GM12878 (cell line): Measurements from ENCODE around the gene ECT2. TPM values are rescaled to one million over a fixed set of nuclear protein-coding genes. Genes with fewer than 3 reads are reported as not detected.

ENCODE experiments used
- ATAC-seq: fragments of 200-7000 bp; cut with Tn5 transposase; 3 replicates; pipeline ENCODE4 v1.9.1; 2020; ENCODE audit warnings: mild to moderate bottlenecking, moderate library complexity
- BruUV-seq: library from RNA; stranded (reverse); fragments of 400-500 nt; replicated peaks from 2 replicates; lab custom pipeline; 2021; lab: Mats Ljungman, UMichigan
- CTCF ChIA-PET: fragments of 300-600 bp; sonication (Branson Sonifier 250); formaldehyde crosslinking; extraction: SDS; loops from one replicate; lab custom pipeline; 2021; ENCODE audit warnings: inconsistent platforms; lab: Yijun Ruan, JAX
- POLR2A ChIA-PET: fragments of 350-600 bp; formaldehyde crosslinking; extraction: SDS; loops from one replicate; lab custom pipeline; 2021; ENCODE audit warnings: inconsistent platforms; lab: Charles Lee
- RAD21 ChIA-PET: fragments of 300-600 bp; sonication (Branson Sonifier 250); formaldehyde crosslinking; loops from one replicate; lab custom pipeline; 2023; ENCODE audit warnings: antibody characterized with exemption; ENCODE audit not compliant: unreplicated experiment; lab: Charles Lee
- SMC1A ChIA-PET: fragments of 300-600 bp; sonication (Branson Sonifier 250); formaldehyde crosslinking; loops from one replicate; lab custom pipeline; 2023; ENCODE audit not compliant: unreplicated experiment, uncharacterized antibody; lab: Charles Lee
- DNase-seq: peaks from one replicate; pipeline ENCODE4 v3.0.0-alpha.2; 2011; ENCODE audit warnings: low read depth, low spot score
- FAIRE-seq: peaks from 3 replicates; lab custom pipeline; 2011; peaks lifted over from hg19 to GRCh38; lab: Jason Lieb, UNC
- H2AFZ ChIP-seq: 2 replicates; pipeline ENCODE4 v1.6.0; 2011; ENCODE audit warnings: low read depth, low read length, control low read depth; ENCODE audit not compliant: control insufficient read depth
- H3K27ac ChIP-seq: 2 replicates; pipeline ENCODE4 v1.5.1; 2011; ENCODE audit warnings: control low read depth; ENCODE audit not compliant: control insufficient read depth, insufficient read depth
- H3K27me3 ChIP-seq, 2 experiments: replicated peaks in 1 of 2; 2 replicates each; pipeline versions ENCODE4 v1.6.0 to v1.6.1; 2011; ENCODE audit warnings: low read length in 1 of 2; ENCODE audit not compliant: control insufficient read depth in 2 of 2, insufficient read depth in 2 of 2
- H3K36me3 ChIP-seq, 2 experiments: 2 replicates each; pipeline ENCODE4 v1.5.1; 2011; ENCODE audit warnings: low read length in 1 of 2; ENCODE audit not compliant: control insufficient read depth in 2 of 2, insufficient read depth in 2 of 2
- H3K4me1 ChIP-seq: 2 replicates; pipeline ENCODE4 v1.6.1; 2011; ENCODE audit warnings: mild to moderate bottlenecking, low read length, moderate library complexity, mixed read lengths; ENCODE audit not compliant: control insufficient read depth, insufficient read depth
- H3K4me2 ChIP-seq: 2 replicates; pipeline ENCODE4 v1.6.0; 2011; ENCODE audit warnings: control low read depth; ENCODE audit not compliant: control insufficient read depth, insufficient read depth
- H3K4me3 ChIP-seq: fragments of 200-600 bp; sonication (generic); 2 replicates; pipeline ENCODE4 v1.5.1; 2016
- H3K79me2 ChIP-seq: 2 replicates; pipeline ENCODE4 v1.6.0; 2011; ENCODE audit warnings: low read length; ENCODE audit not compliant: control insufficient read depth, insufficient read depth
- H3K9ac ChIP-seq: 2 replicates; pipeline ENCODE4 v1.8.0; 2011; ENCODE audit warnings: low read length, control low read depth, mixed read lengths; ENCODE audit not compliant: control insufficient read depth, insufficient read depth
- H3K9me3 ChIP-seq: replicated peaks from 3 replicates; pipeline ENCODE4 v1.5.1; 2011; ENCODE audit warnings: mild to moderate bottlenecking, low read length; ENCODE audit not compliant: control insufficient read depth, insufficient read depth
- H4K20me1 ChIP-seq: 2 replicates; pipeline ENCODE4 v1.6.0; 2011; ENCODE audit not compliant: control insufficient read depth, insufficient read depth
- BMI1 ChIP-seq: fragments of 450-650 bp; IDR thresholded peaks from 2 replicates; pipeline ENCODE4 v1.6.1; 2016; ENCODE audit warnings: mild to moderate bottlenecking, moderate library complexity, borderline replicate concordance
- CBX5 ChIP-seq: sonication (generic); IDR thresholded peaks from 2 replicates; pipeline ENCODE4 v1.6.1; 2016; ENCODE audit warnings: low read depth, moderate library complexity, mild to moderate bottlenecking, inconsistent platforms
- CREB1 ChIP-seq: IDR thresholded peaks from 2 replicates; pipeline ENCODE4 v1.6.1; 2012; ENCODE audit warnings: low read depth, mild to moderate bottlenecking, inconsistent platforms
- EP300 ChIP-seq, 2 experiments: fragments of 150-350 bp in 1 of 2; IDR thresholded peaks; 2 replicates each; pipeline ENCODE4 v1.6.1; 2011 to 2012; ENCODE audit warnings: low read depth in 2 of 2, low read length in 2 of 2, borderline replicate concordance in 1 of 2, improper control_type of control experiment in 1 of 2, inconsistent platforms in 1 of 2; ENCODE audit not compliant: control insufficient read depth in 1 of 2
- ESRRA ChIP-seq: IDR thresholded peaks from 2 replicates; pipeline ENCODE4 v1.6.1; 2012; ENCODE audit warnings: mild to moderate bottlenecking, low read length, improper control_type of control experiment
- GABPA ChIP-seq: IDR thresholded peaks from 2 replicates; pipeline ENCODE4 v1.6.1; 2014; ENCODE audit warnings: antibody characterized with exemption, low read depth, mild to moderate bottlenecking, inconsistent platforms
- LARP7 ChIP-seq: fragments of 450-650 bp; IDR thresholded peaks from 2 replicates; pipeline ENCODE4 v1.6.1; 2017; ENCODE audit warnings: mild to moderate bottlenecking
- PAX5 ChIP-seq: IDR thresholded peaks from 2 replicates; pipeline ENCODE4 v1.6.1; 2011; ENCODE audit warnings: low read depth, low read length, borderline replicate concordance
- RB1 ChIP-seq: fragments of 450-650 bp; formaldehyde crosslinking; IDR thresholded peaks from 2 replicates; pipeline ENCODE4 v1.6.1; 2017; ENCODE audit warnings: mild to moderate bottlenecking, borderline replicate concordance
- RBBP5 ChIP-seq: fragments of 200-600 bp; sonication (generic); conservative IDR thresholded peaks from 2 replicates; pipeline ENCODE4 v1.6.1; 2016
- SMC3 ChIP-seq: IDR thresholded peaks from 2 replicates; pipeline ENCODE4 v1.6.1; 2011; ENCODE audit warnings: low read length, improper control_type of control experiment, borderline replicate concordance
- WRNIP1 ChIP-seq: IDR thresholded peaks from 2 replicates; pipeline ENCODE4 v1.6.1; 2011; ENCODE audit warnings: low read depth, low read length, improper control_type of control experiment, borderline replicate concordance
- YBX1 ChIP-seq: fragments of 450-650 bp; IDR thresholded peaks from 2 replicates; pipeline ENCODE4 v1.6.1; 2016; ENCODE audit warnings: antibody characterized with exemption
- WGBS: methylation state at CpG from one replicate; pipeline ENCODE4 v1.1.6; 2016; ENCODE audit warnings: low lambda C conversion rate; ENCODE audit not compliant: insufficient replicate concordance, insufficient coverage; ENCODE audit errors: missing lambda C conversion rate; 5-methylcytosine and 5-hydroxymethylcytosine counted together
- in situ Hi-C: fragments of 300-500 bp; cut with MboI; formaldehyde crosslinking; loops from 9 replicates; pipeline ENCODE4 v1.14.3; 2018; ENCODE audit warnings: mixed read lengths
- intact Hi-C: fragments of 100-400 bp; cut with micrococcal nuclease; formaldehyde crosslinking; loops from one replicate; pipeline ENCODE4 v1.14.2; 2022; ENCODE audit not compliant: unreplicated experiment
- polyA plus RNA-seq, 11 experiments: library from polyadenylated mRNA; depleted of rRNA in 4 of 11; unstranded in 6 of 11; stranded (reverse) in 5 of 11; fragments of >200 nt; fragmentation: Nextera tagmentation in 4 of 11; fragmentation: Illumina TruSeq in 1 of 11; extraction: Ambion mirVana in 4 of 11; extraction: Trizol in 1 of 11; gene quantifications; 1 replicate in 1 of 11; 2 replicates in 10 of 11; pipeline versions ENCODE4 v1.2.1 to v1.2.3, GENCODE V29; 2011 to 2016; ENCODE audit warnings: inconsistent platforms in 2 of 11, missing spikeins in 2 of 11, low read depth in 1 of 11
- total RNA-seq, 4 experiments: library from RNA; depleted of rRNA in 3 of 4; stranded (reverse); fragments of >200 nt in 3 of 4; fragmentation: Illumina TruSeq in 1 of 4; extraction: Trizol in 1 of 4; gene quantifications; 2 replicates each; pipeline versions ENCODE4 v1.2.1 to v1.2.3, GENCODE V29; 2013 to 2021
- TF ChIP-seq, protein P1 (sequence below): fragments of 450-650 bp; IDR thresholded peaks from 2 replicates; pipeline ENCODE4 v1.6.1; 2017; ENCODE audit warnings: antibody characterized with exemption, mild to moderate bottlenecking, moderate library complexity
- TF ChIP-seq, protein P2 (sequence below): IDR thresholded peaks from 2 replicates; pipeline ENCODE4 v1.6.1; 2011; ENCODE audit warnings: low read depth, low read length, improper control_type of control experiment, borderline replicate concordance

Gene ECT2
- total and polyA plus RNA-seq, 10 of the 15 experiments (the other 5 are each of a cell fraction or from before 2014, with no cell fraction given): 21.5 to 47.8 (median 38.2) TPM

GRCh38 chr3:172750368-172751174 is at the start of gene ECT2 (continued):
- TF ChIP-seq, protein P1, sequence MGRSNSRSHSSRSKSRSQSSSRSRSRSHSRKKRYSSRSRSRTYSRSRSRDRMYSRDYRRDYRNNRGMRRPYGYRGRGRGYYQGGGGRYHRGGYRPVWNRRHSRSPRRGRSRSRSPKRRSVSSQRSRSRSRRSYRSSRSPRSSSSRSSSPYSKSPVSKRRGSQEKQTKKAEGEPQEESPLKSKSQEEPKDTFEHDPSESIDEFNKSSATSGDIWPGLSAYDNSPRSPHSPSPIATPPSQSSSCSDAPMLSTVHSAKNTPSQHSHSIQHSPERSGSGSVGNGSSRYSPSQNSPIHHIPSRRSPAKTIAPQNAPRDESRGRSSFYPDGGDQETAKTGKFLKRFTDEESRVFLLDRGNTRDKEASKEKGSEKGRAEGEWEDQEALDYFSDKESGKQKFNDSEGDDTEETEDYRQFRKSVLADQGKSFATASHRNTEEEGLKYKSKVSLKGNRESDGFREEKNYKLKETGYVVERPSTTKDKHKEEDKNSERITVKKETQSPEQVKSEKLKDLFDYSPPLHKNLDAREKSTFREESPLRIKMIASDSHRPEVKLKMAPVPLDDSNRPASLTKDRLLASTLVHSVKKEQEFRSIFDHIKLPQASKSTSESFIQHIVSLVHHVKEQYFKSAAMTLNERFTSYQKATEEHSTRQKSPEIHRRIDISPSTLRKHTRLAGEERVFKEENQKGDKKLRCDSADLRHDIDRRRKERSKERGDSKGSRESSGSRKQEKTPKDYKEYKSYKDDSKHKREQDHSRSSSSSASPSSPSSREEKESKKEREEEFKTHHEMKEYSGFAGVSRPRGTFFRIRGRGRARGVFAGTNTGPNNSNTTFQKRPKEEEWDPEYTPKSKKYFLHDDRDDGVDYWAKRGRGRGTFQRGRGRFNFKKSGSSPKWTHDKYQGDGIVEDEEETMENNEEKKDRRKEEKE: no peak
- TF ChIP-seq, protein P2, sequence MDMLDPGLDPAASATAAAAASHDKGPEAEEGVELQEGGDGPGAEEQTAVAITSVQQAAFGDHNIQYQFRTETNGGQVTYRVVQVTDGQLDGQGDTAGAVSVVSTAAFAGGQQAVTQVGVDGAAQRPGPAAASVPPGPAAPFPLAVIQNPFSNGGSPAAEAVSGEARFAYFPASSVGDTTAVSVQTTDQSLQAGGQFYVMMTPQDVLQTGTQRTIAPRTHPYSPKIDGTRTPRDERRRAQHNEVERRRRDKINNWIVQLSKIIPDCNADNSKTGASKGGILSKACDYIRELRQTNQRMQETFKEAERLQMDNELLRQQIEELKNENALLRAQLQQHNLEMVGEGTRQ: no peak
- no peak for TF ChIP-seq YBX1
- TF ChIP-seq SMC3: no peak; the same call in 1 of the 2 replicates
- TF ChIP-seq EP300 (IDR thresholded peaks at IDR 0.05; ENCODE audit: borderline replicate concordance in 1 of 2, control insufficient read depth in 1 of 2, low read depth in 2 of 2, low read length in 2 of 2): peak in 1 of 2 experiments; percentile 79; a peak in 2 of 4 replicates

DNA sequence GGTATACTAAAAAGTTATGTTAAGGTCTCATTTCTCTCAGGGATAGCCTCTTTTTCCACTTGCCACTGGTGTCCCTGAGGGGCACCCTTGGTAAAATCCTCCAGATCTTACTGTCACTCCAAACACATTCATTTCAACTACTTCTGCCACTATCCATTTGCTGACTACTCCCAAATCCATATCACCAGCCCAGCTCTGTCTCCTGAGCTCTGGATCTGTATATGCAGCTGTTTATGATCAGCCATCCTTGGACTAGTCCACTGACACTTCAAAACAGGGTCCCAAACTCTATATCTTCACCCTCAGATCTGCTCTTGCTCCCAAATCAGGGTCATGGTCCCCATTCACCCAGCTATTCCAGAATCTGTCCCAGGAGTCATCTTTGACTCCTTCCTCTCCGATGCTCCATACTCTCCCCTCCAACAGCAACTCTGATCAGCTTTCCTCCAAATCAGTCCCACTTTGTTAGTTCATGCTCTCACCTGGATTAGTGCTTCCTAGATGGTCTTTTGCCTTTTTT is 49.5 kb upstream of the ECT2 start:
- in situ Hi-C loops: no loop called here
- Histone ChIP-seq H3K79me2 (no peaks in the 10 kb centered on the region), H3K4me1 (no peaks in the 10 kb centered on the region), H4K20me1 (no peaks in the 10 kb centered on the region), H3K27ac (no peak overlapping the region), H3K27me3 (no peaks in the 10 kb centered on the region), H3K4me2 (no peak overlapping the region), H3K36me3 (no peaks in the 10 kb centered on the region), H3K4me3 (no peak overlapping the region), H3K9ac (no peak overlapping the region), H3K9me3 (no peaks in the 10 kb centered on the region), H2AFZ (no peak overlapping the region)
- WGBS: 100% methylated on average over 1 of the region's 1 CpG
- ChIA-PET CTCF (interaction anchor here (0.9 to 2.5 kb wide), 4 partner anchors 8 to 240 kb away, joined by 3 to 11 read pairs (median 7); no protein-coding TSS in a partner anchor), POLR2A (interaction anchor here (0.6 to 0.7 kb wide), 2 partner anchors 8 to 18 kb away, joined by 3 read pairs; no protein-coding TSS in a partner anchor), RAD21 (no interaction called here), SMC1A (interaction anchor here (0.7 to 3.9 kb wide), 2 partner anchors 9 kb away, joined by 3 to 19 read pairs; partner anchors contain the start of gene NCEH1)
- FAIRE-seq: no peak
- ATAC-seq: no peak
- no peak for DNase-seq
- intact Hi-C loops: no loop called here
- BruUV-seq: no TSS peak
- TF ChIP-seq LARP7: no peak
- TF ChIP-seq RBBP5: no peak
- TF ChIP-seq BMI1: no peak
- TF ChIP-seq CREB1: no peak
- no peak for TF ChIP-seq RB1
- TF ChIP-seq CBX5: no peak
- no peak for TF ChIP-seq PAX5
- no peak for TF ChIP-seq WRNIP1
- no peak for TF ChIP-seq ESRRA
- no peak for TF ChIP-seq GABPA
- TF ChIP-seq, protein P1: no peak
